Gastrocnemius medialis (tissue), 4 donors: ENCODE measurements around the gene RCL1. TPM values are rescaled to one million over a fixed set of nuclear protein-coding genes. Genes with fewer than 3 reads are reported as not detected.

ENCODE experiments used
- ATAC-seq, 2 donors: fragments of 150-250 bp; one replicate each; pipeline ENCODE4 v1.9.1; 2016
- DNase-seq, 2 donors: peaks; one replicate each; pipeline ENCODE4 v3.0.0-alpha.2; 2019
- H3K27ac ChIP-seq, 4 donors: fragments of 200-600 bp; sonication (generic); 1 replicate in 1 of 4; 2 replicates in 3 of 4; pipeline ENCODE4 v1.5.1; 2016 to 2018; ENCODE audit warnings: mild to moderate bottlenecking in 2 of 4, moderate library complexity in 1 of 4
- H3K27me3 ChIP-seq, 3 donors: fragments of 200-600 bp; sonication (generic) in 2 of 3; 1 replicate in 1 of 3; 2 replicates in 2 of 3; pipeline versions ENCODE4 v1.5.1 to v1.6.0; 2016 to 2019; ENCODE audit warnings: mild to moderate bottlenecking in 1 of 3, moderate library complexity in 1 of 3
- H3K36me3 ChIP-seq, 2 donors: fragments of 200-600 bp; sonication (generic) in 1 of 2; one replicate each; pipeline ENCODE4 v1.5.1; 2017 to 2018
- H3K4me1 ChIP-seq, 2 donors: fragments of 200-600 bp; sonication (generic) in 1 of 2; one replicate each; pipeline ENCODE4 v1.5.1; 2016 to 2017; ENCODE audit warnings: mild to moderate bottlenecking in 2 of 2
- H3K4me3 ChIP-seq, 4 donors: fragments of 200-600 bp; sonication (generic) in 3 of 4; 1 replicate in 1 of 4; 2 replicates in 3 of 4; pipeline ENCODE4 v1.5.1; 2016 to 2019; ENCODE audit warnings: mild to moderate bottlenecking in 2 of 4
- H3K9me3 ChIP-seq, 3 donors: fragments of 200-600 bp; sonication (generic) in 2 of 3; 1 replicate in 1 of 3; 2 replicates in 2 of 3; pipeline ENCODE4 v1.5.1; 2016 to 2019
- POLR2A ChIP-seq, 2 donors: fragments of 450-650 bp; IDR thresholded peaks; one replicate each; pipeline ENCODE4 v1.6.1; 2017; ENCODE audit warnings: antibody characterized with exemption in 2 of 2, mild to moderate bottlenecking in 2 of 2, moderate library complexity in 2 of 2
- in situ Hi-C, 4 donors: fragments of 200-750 bp; cut with MboI; loops; one replicate each; pipeline versions ENCODE4 v1.15.0 to v1.8.0; 2017; ENCODE audit warnings: low sequenced_read_pairs in 4 of 4
- intact Hi-C: fragments of 100-400 bp; cut with DNase I; formaldehyde crosslinking; loops from one replicate; pipeline ENCODE4 v1.15.1; 2023; ENCODE audit warnings: low total_unique reads
- microRNA-seq, 2 donors: library from miRNA; unstranded; fragments of <30 nt; microRNA quantifications; one replicate each; pipeline ENCODE4, GENCODE V29; 2016; ENCODE audit warnings: borderline replicate concordance in 2 of 2
- total RNA-seq, 4 donors: library from RNA; depleted of rRNA; stranded (reverse); fragments of >200 nt; gene quantifications; one replicate each; pipeline versions ENCODE4 v1.1.0 to v1.2.3, GENCODE V29; 2016
- TF ChIP-seq, protein P1 (sequence below), 5 experiments: fragments of 450-650 bp in 3 of 5; fragments of 200-600 bp in 2 of 5; sonication (generic) in 2 of 5; IDR thresholded peaks in 4 of 5; conservative IDR thresholded peaks in 1 of 5; 1 replicate in 4 of 5; 2 replicates in 1 of 5; pipeline ENCODE4 v1.5.1; 2016 to 2019; ENCODE audit warnings: antibody characterized with exemption in 5 of 5, mild to moderate bottlenecking in 3 of 5, moderate library complexity in 3 of 5

The RCL1 gene
- total RNA-seq, 4 donors from 2014 or later: 18.8 to 62.4 (median 26.2) TPM

DNA sequence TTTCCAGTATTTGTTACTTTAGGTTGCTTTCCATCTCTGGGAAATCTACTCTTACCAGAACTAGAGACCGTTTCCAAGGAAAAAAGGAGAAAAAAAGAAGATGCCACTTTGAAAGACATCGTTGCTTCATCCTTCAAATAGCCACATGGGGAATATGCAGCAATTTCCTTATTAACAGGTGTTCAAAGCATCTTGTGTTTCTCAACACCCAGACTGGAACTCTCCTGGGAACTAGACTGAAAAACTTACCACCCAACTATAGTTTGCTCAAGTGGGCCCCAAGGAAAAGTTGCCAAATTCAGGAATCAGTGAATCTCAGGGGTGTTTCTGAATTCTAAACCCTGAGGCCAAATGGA lies 112.4 kb downstream of the RCL1 start:
- Histone ChIP-seq H3K36me3 (no peaks in the 10 kb centered on the region), H3K4me3 (no peak overlapping the region), H3K27me3 (no peaks in the 10 kb centered on the region), H3K9me3 (no peaks in the 10 kb centered on the region), H3K27ac (no peak overlapping the region), H3K4me1 (peaks cover 5 to 12% of the 10 kb centered on the region in 2 donors)
- DNase-seq: no peak
- ATAC-seq: peak; percentile 11 to 36
- in situ Hi-C loops: no loop called here
- TF ChIP-seq POLR2A (IDR thresholded peaks at IDR 0.05): no peak
- TF ChIP-seq, protein P1, sequence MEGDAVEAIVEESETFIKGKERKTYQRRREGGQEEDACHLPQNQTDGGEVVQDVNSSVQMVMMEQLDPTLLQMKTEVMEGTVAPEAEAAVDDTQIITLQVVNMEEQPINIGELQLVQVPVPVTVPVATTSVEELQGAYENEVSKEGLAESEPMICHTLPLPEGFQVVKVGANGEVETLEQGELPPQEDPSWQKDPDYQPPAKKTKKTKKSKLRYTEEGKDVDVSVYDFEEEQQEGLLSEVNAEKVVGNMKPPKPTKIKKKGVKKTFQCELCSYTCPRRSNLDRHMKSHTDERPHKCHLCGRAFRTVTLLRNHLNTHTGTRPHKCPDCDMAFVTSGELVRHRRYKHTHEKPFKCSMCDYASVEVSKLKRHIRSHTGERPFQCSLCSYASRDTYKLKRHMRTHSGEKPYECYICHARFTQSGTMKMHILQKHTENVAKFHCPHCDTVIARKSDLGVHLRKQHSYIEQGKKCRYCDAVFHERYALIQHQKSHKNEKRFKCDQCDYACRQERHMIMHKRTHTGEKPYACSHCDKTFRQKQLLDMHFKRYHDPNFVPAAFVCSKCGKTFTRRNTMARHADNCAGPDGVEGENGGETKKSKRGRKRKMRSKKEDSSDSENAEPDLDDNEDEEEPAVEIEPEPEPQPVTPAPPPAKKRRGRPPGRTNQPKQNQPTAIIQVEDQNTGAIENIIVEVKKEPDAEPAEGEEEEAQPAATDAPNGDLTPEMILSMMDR (IDR thresholded peaks at IDR 0.05 in 4 of 5, conservative IDR thresholded peaks at IDR 0.05 in 1 of 5): no peak
- intact Hi-C loops: no loop called here

Small RNA genes within 50 kb of the gene (microRNA-seq; reads per million reads assigned to microRNA genes)
- gene MIR101-2: 250 to 344 reads per million in 2 donors

Other genes with a start within 250 kb of the RCL1 start
- gene PLPP6, start 130.7 kb upstream of the RCL1 start, total RNA-seq: 1 to 10 TPM; 2.5 to 3.1 (median 2.5) TPM
- under 1 TPM in 2 of 4 donors, not detected in 2; 0.39 to 0.44 TPM for gene SPATA6L, start 126.5 kb upstream of the RCL1 start, total RNA-seq
- 100 to 1,000 TPM in 3 of 4 donors, 10 to 100 TPM in 1; 91.1 to 157 (median 131) TPM for gene CDC37L1, start 113.4 kb upstream of the RCL1 start, total RNA-seq
- 100 to 1,000 TPM; 163 to 270 (median 188) TPM for gene AK3, start 51.7 kb upstream of the RCL1 start, total RNA-seq
- 10 to 100 TPM in 2 of 4 donors, 1 to 10 TPM in 2; 4.6 to 16.5 (median 9.0) TPM for gene JAK2, start 192.3 kb downstream of the RCL1 start, total RNA-seq